Keratinocyte (primary cell): ENCODE results near the gene SFSWAP. TPM values are rescaled to one million over a fixed set of nuclear protein-coding genes. Genes with fewer than 3 reads are reported as not detected.

ENCODE experiments used
- DNase-seq: peaks from one replicate; pipeline ENCODE4 v3.0.0-alpha.2; 2011; ENCODE audit warnings: low read depth, missing footprints, low spot score
- FAIRE-seq: peaks from 2 replicates; lab custom pipeline; 2011; peaks lifted over from hg19 to GRCh38; lab: Jason Lieb, UNC
- H2AFZ ChIP-seq: 2 replicates; pipeline ENCODE4 v1.6.0; 2012; ENCODE audit warnings: low read length, control low read depth, inconsistent platforms; ENCODE audit not compliant: control insufficient read depth
- H3K27ac ChIP-seq: 2 replicates; pipeline ENCODE4 v1.5.1; 2011; ENCODE audit warnings: low read length; ENCODE audit not compliant: control insufficient read depth, insufficient read depth
- H3K27me3 ChIP-seq: 3 replicates; pipeline ENCODE4 v1.6.0; 2011; ENCODE audit warnings: low read length; ENCODE audit not compliant: control insufficient read depth, insufficient read depth; ENCODE audit errors: extremely low read depth
- H3K36me3 ChIP-seq, 2 experiments: 2 replicates in 1 of 2; 3 replicates in 1 of 2; pipeline ENCODE4 v1.5.1; 2011; ENCODE audit warnings: low read length in 2 of 2, mild to moderate bottlenecking in 1 of 2; ENCODE audit not compliant: control insufficient read depth in 2 of 2, insufficient read depth in 2 of 2; ENCODE audit errors: extremely low read depth in 1 of 2
- H3K4me1 ChIP-seq: 3 replicates; pipeline ENCODE4 v1.5.1; 2011; ENCODE audit warnings: low read length; ENCODE audit not compliant: control insufficient read depth, insufficient read depth; ENCODE audit errors: extremely low read depth
- H3K4me2 ChIP-seq: 3 replicates; pipeline ENCODE4 v1.6.0; 2011; ENCODE audit warnings: low read depth, low read length; ENCODE audit not compliant: control insufficient read depth, insufficient read depth; ENCODE audit errors: extremely low read depth
- H3K4me3 ChIP-seq, 3 experiments: fragments of 200-600 bp in 1 of 3; sonication (generic) in 1 of 3; 2 replicates in 2 of 3; 3 replicates in 1 of 3; pipeline ENCODE4 v1.5.1; 2011 to 2016; ENCODE audit warnings: low read length in 3 of 3, mild to moderate bottlenecking in 3 of 3, control low read depth in 2 of 3, inconsistent platforms in 1 of 3, low read depth in 1 of 3, mixed read lengths in 1 of 3, mixed run types in 1 of 3, moderate library complexity in 1 of 3; ENCODE audit not compliant: control insufficient read depth in 2 of 3, insufficient read depth in 2 of 3; ENCODE audit errors: extremely low read depth in 1 of 3
- H3K79me2 ChIP-seq: 2 replicates; pipeline ENCODE4 v1.6.0; 2012; ENCODE audit warnings: low read length; ENCODE audit not compliant: control insufficient read depth, insufficient read depth
- H3K9ac ChIP-seq: 3 replicates; pipeline ENCODE4 v1.6.0; 2011; ENCODE audit warnings: low read length; ENCODE audit not compliant: control insufficient read depth, insufficient read depth; ENCODE audit errors: extremely low read depth
- H3K9me1 ChIP-seq: 3 replicates; pipeline ENCODE4 v1.6.0; 2011; ENCODE audit warnings: low read length; ENCODE audit not compliant: control insufficient read depth, insufficient read depth; ENCODE audit errors: extremely low read depth
- H3K9me3 ChIP-seq: 2 replicates; pipeline ENCODE4 v1.5.1; 2012; ENCODE audit warnings: low read depth, low read length; ENCODE audit not compliant: control insufficient read depth
- H4K20me1 ChIP-seq: 3 replicates; pipeline ENCODE4 v1.6.0; 2011; ENCODE audit warnings: low read length; ENCODE audit not compliant: control insufficient read depth, insufficient read depth; ENCODE audit errors: extremely low read depth
- CTCF ChIP-seq, 3 experiments: IDR thresholded peaks in 1 of 3; conservative IDR thresholded peaks in 1 of 3; optimal IDR thresholded peaks in 1 of 3; 2 replicates in 2 of 3; 3 replicates in 1 of 3; pipeline versions ENCODE3 to v1.5.1; 2011; ENCODE audit warnings: low read length in 3 of 3, mild to moderate bottlenecking in 3 of 3, moderate library complexity in 2 of 3, control low read depth in 1 of 3, inconsistent platforms in 1 of 3; ENCODE audit not compliant: insufficient read depth in 2 of 3; ENCODE audit errors: extremely low read depth in 1 of 3
- EZH2 ChIP-seq: IDR thresholded peaks from one replicate; pipeline ENCODE4 v1.6.1; 2012; ENCODE audit warnings: inconsistent platforms, mild to moderate bottlenecking, low read length, moderate library complexity
- dilution Hi-C: fragments of 300-500 bp; cut with MboI; formaldehyde crosslinking; loops from one replicate; pipeline ENCODE4 v1.7.0; 2020; ENCODE audit warnings: low sequenced_read_pairs; ENCODE audit not compliant: extremely low pct_ligation_motif_present
- polyA plus RNA-seq, 5 experiments: library from polyadenylated mRNA; depleted of rRNA in 3 of 5; stranded (reverse) in 3 of 5; stranded (forward) in 1 of 5; unstranded in 1 of 5; fragments of >200 nt; gene quantifications; 1 replicate in 1 of 5; 2 replicates in 3 of 5; 3 replicates in 1 of 5; pipeline versions ENCODE4 v1.2.1 to v1.2.3, GENCODE V29; 2011 to 2012; ENCODE audit warnings: missing spikeins in 2 of 5, low read depth in 1 of 5, low replicate concordance in 1 of 5

SFSWAP gene
- polyA plus RNA-seq, 1 donor (not counting 4 experiments of a cell fraction or from before 2014, with no cell fraction given), result 13.1 TPM

DNA sequence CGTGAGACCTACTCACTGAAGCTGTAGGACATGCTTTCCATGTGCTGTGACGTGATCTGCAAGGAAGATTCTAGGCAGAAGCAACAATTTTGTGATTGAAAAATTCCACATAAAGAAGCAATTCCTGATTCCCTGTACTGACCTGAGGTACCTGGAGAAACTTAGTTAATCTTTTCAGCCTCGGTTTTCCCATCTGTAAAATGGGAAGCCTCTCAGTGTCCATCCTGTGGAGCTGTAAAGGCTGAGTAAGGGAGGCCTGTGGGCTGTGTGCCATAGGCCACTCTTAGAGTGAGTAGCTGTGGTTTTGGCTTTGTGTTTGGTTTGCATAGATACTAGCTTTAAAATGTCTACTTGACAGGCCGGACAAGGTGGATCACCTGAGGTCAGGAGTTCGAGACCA is 50.7 kb downstream of the SFSWAP start:
- no peak overlapping the region for H2AFZ ChIP-seq
- H3K9me3 ChIP-seq, result no peaks in the 10 kb centered on the region
- no peak overlapping the region for H3K4me3 ChIP-seq
- H4K20me1 ChIP-seq, result no peaks in the 10 kb centered on the region
- peaks cover 31 to 46% of the 10 kb centered on the region in 2 experiments for H3K36me3 ChIP-seq
- H3K9me1 ChIP-seq, result no peaks in the 10 kb centered on the region
- dilution Hi-C loops, result no loop called here
- TF ChIP-seq CTCF (optimal IDR thresholded peaks at IDR 0.05 in 1 of 3, IDR thresholded peaks at IDR 0.05 in 1 of 3, conservative IDR thresholded peaks at IDR 0.05 in 1 of 3; ENCODE audit: extremely low read depth in 1 of 3, insufficient read depth in 2 of 3, low read length in 3 of 3) (no peak), EZH2 (no peak)
- H3K27me3 ChIP-seq, result no peaks in the 10 kb centered on the region
- H3K4me1 ChIP-seq, result no peaks in the 10 kb centered on the region
- no peaks in the 10 kb centered on the region for H3K79me2 ChIP-seq
- no peak overlapping the region for H3K9ac ChIP-seq
- FAIRE-seq (no peak), DNase-seq (no peak)
- H3K27ac ChIP-seq, result no peak overlapping the region
- H3K4me2 ChIP-seq, result no peak overlapping the region

DNA sequence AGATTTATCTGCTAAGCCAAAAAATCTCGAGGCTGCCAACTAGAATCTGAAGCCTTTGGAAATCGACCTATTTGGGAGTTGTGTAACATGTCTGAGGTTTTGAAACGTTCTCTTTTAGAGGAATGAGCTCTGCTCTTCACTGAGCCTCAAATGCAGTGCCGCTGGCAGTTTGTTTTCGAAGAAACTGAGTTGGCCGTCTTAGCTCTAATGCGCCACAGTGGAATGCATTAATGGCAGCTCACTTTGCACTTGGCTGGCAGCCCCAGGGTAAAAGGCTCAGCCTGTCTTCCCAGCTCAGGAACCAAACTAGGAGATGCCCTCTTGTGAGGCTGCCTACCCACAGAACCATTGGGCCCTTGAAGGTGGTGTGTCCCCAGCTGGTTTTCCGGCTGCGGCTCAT is 53.8 kb downstream of the SFSWAP start:
- Histone ChIP-seq H2AFZ (no peak overlapping the region), H3K79me2 (no peaks in the 10 kb centered on the region), H4K20me1 (no peaks in the 10 kb centered on the region), H3K9me1 (no peaks in the 10 kb centered on the region), H3K4me3 (no peak overlapping the region), H3K4me1 (no peaks in the 10 kb centered on the region), H3K27me3 (no peaks in the 10 kb centered on the region), H3K9me3 (no peaks in the 10 kb centered on the region), H3K27ac (no peak overlapping the region), H3K4me2 (no peak overlapping the region), H3K9ac (no peak overlapping the region), H3K36me3 (peaks cover 28 to 46% of the 10 kb centered on the region in 2 experiments)
- no peak for DNase-seq
- no peak for FAIRE-seq
- TF ChIP-seq CTCF (optimal IDR thresholded peaks at IDR 0.05 in 1 of 3, IDR thresholded peaks at IDR 0.05 in 1 of 3, conservative IDR thresholded peaks at IDR 0.05 in 1 of 3; ENCODE audit: extremely low read depth in 1 of 3, insufficient read depth in 2 of 3, low read length in 3 of 3), result no peak
- TF ChIP-seq EZH2, result no peak
- dilution Hi-C loops, result no loop called here
